Measurements from ENCODE around the gene PPM1H. TPM values are rescaled to one million over a fixed set of nuclear protein-coding genes. Genes with fewer than 3 reads are reported as not detected.
"Not testable (repeated sequence)": the region's sequence is repeated elsewhere in the genome, so short reads cannot be mapped to it uniquely, and the experiment has no call there.

The PPM1H gene
- total and polyA plus RNA-seq, 2 donors = 1.4 to 6.5 TPM

GRCh38 chr12:62886796-62887195 lies 48.2 kb downstream of the PPM1H start:
- no peak overlapping the region for H3K4me3 ChIP-seq (ENCODE audit: low read depth, low read length)
- H3K27ac ChIP-seq (ENCODE audit: low read depth) = no peak overlapping the region
- WGBS = 77% methylated on average over 6 of the region's 6 CpGs
- no peak for DNase-seq (ENCODE audit: extremely low spot score)
- H3K36me3 ChIP-seq (ENCODE audit: insufficient read depth) = no peaks in the 10 kb centered on the region
- no peaks in the 10 kb centered on the region for H3K4me1 ChIP-seq (ENCODE audit: insufficient read depth)

- DNase-seq (ENCODE audit: extremely low spot score) = no peak
- Histone ChIP-seq H3K4me3 (ENCODE audit: low read depth, low read length) (no peak overlapping the region), H3K4me1 (ENCODE audit: insufficient read depth) (no peaks in the 10 kb centered on the region), H3K27ac (ENCODE audit: low read depth) (no peak overlapping the region), H3K36me3 (ENCODE audit: insufficient read depth) (no peaks in the 10 kb centered on the region)
Observed at GRCh38 chr12:62885242-62885641, 49.7 kb downstream of the PPM1H start.

GRCh38 chr12:62884832-62885231 lies 50.1 kb downstream of the PPM1H start:
- not testable (repeated sequence) for H3K36me3 ChIP-seq (ENCODE audit: insufficient read depth); H3K4me1 ChIP-seq (ENCODE audit: insufficient read depth); H3K27ac ChIP-seq (ENCODE audit: low read depth); DNase-seq (ENCODE audit: extremely low spot score); H3K4me3 ChIP-seq (ENCODE audit: low read depth, low read length)
- 85% methylated on average over 5 of the region's 5 CpGs for WGBS

- Histone ChIP-seq H3K4me3 (ENCODE audit: low read depth, low read length) (no peak overlapping the region), H3K27ac (ENCODE audit: low read depth) (no peak overlapping the region), H3K36me3 (ENCODE audit: insufficient read depth) (no peaks in the 10 kb centered on the region), H3K4me1 (ENCODE audit: insufficient read depth) (no peaks in the 10 kb centered on the region)
- no peak for DNase-seq (ENCODE audit: extremely low spot score)
- WGBS = 96% methylated on average over 3 of the region's 3 CpGs
Observed at GRCh38 chr12:62882696-62883095, 52.3 kb downstream of the PPM1H start.

DNA sequence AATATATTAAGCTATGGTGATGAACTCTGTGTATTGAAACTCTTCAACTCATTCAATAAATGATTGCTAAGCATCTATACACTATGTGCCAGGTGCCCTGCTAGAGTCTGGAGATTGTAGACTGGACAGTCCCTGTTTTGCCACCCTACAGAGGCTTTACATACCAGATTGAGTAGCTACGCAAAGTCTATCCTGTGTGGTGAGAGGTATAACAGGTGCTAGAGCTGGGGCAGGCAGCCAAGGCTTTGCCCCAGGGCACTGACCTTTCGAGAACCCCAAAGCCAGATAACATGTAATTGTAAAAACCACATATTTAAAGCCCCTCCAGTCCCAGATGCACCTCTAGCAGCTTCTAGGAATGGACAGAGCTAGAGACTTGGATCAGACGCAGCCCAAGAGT lies 52.8 kb downstream of the PPM1H start:
- no peak overlapping the region for H3K27ac ChIP-seq (ENCODE audit: low read depth)
- 84% methylated on average over 3 of the region's 3 CpGs for WGBS
- H3K4me3 ChIP-seq (ENCODE audit: low read depth, low read length) = no peak overlapping the region
- no peaks in the 10 kb centered on the region for H3K36me3 ChIP-seq (ENCODE audit: insufficient read depth)
- no peaks in the 10 kb centered on the region for H3K4me1 ChIP-seq (ENCODE audit: insufficient read depth)
- DNase-seq (ENCODE audit: extremely low spot score) = no peak

DNA sequence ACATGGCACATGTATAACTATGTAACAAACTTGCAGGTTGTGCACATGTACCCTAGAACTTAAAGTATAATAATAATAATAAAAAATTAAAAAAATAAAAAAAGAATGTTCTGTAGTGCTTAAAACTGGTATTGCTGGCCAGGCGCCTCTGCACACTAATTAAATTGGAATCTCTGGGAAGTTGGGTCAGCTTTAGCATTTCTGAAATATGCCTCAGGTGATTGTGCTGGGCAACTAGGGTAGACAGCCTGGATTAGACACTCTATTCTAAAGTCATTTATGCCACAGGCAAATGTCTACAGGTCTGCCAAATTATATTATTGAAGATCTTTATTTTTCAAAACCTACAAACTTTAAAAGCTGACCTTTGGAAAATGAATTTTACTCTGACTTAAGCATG lies 55.3 kb downstream of the PPM1H start:
- no peak overlapping the region for H3K4me3 ChIP-seq (ENCODE audit: low read depth, low read length)
- no peaks in the 10 kb centered on the region for H3K36me3 ChIP-seq (ENCODE audit: insufficient read depth)
- WGBS = 89% methylated on average over 1 of the region's 1 CpG
- no peak overlapping the region for H3K27ac ChIP-seq (ENCODE audit: low read depth)
- DNase-seq (ENCODE audit: extremely low spot score) = no peak
- H3K4me1 ChIP-seq (ENCODE audit: insufficient read depth) = no peaks in the 10 kb centered on the region

GRCh38 chr12:62879228-62879627 lies 55.7 kb downstream of the PPM1H start:
- not testable (repeated sequence) for H3K27ac ChIP-seq (ENCODE audit: low read depth); H3K4me1 ChIP-seq (ENCODE audit: insufficient read depth); H3K36me3 ChIP-seq (ENCODE audit: insufficient read depth); H3K4me3 ChIP-seq (ENCODE audit: low read depth, low read length); DNase-seq (ENCODE audit: extremely low spot score)
- 91% methylated on average over 3 of the region's 3 CpGs for WGBS

- Histone ChIP-seq H3K4me1 (ENCODE audit: insufficient read depth) (no peaks in the 10 kb centered on the region), H3K36me3 (ENCODE audit: insufficient read depth) (no peaks in the 10 kb centered on the region), H3K27ac (ENCODE audit: low read depth) (no peak overlapping the region), H3K4me3 (ENCODE audit: low read depth, low read length) (no peak overlapping the region)
- DNase-seq (ENCODE audit: extremely low spot score) = no peak
- 48% methylated on average over 2 of the region's 2 CpGs for WGBS
Observed at GRCh38 chr12:62878211-62878610, 56.7 kb downstream of the PPM1H start.

DNA sequence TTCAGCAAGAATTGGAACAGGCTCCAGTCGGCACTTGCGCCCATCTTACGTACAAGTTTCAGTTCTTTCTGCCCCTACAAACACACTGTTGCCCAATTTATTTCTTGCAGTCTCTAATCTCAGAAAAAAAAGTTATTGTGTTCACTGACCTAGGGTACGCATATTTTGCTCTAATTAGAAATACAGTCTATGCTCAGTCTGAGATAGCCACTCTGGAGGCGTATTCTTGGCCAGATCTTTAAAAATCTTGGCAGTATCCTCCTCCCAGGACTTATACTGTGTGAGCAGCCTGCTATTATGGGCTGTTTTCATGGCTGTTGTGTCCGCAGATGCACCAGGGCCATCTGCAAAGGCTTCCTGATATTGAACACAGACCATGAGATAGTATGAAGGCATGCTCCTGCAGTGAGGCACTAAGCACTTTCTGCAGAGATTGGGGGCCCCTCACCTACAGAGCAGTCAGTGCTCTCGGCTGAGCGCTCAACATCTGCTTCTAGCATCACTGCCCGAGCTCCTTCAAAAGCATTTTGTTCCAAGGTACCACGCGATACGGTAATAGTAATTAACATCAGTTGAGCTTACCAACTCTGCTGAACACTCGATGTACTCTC lies 57.9 kb downstream of the PPM1H start:
- no peak overlapping the region for H3K4me3 ChIP-seq (ENCODE audit: low read depth, low read length)
- no peaks in the 10 kb centered on the region for H3K4me1 ChIP-seq (ENCODE audit: insufficient read depth)
- H3K36me3 ChIP-seq (ENCODE audit: insufficient read depth) = no peaks in the 10 kb centered on the region
- WGBS = 87% methylated on average over 13 of the region's 13 CpGs
- no peak overlapping the region for H3K27ac ChIP-seq (ENCODE audit: low read depth)
- DNase-seq (ENCODE audit: extremely low spot score) = no peak

- H3K36me3 ChIP-seq (ENCODE audit: insufficient read depth) = no peaks in the 10 kb centered on the region
- DNase-seq (ENCODE audit: extremely low spot score) = no peak
- 57% methylated on average over 4 of the region's 4 CpGs for whole genome bisulfite sequencing
- H3K27ac ChIP-seq (ENCODE audit: low read depth) = no peak overlapping the region
- no peak overlapping the region for H3K4me3 ChIP-seq (ENCODE audit: low read depth, low read length)
- no peaks in the 10 kb centered on the region for H3K4me1 ChIP-seq (ENCODE audit: insufficient read depth)
Observed at GRCh38 chr12:62873826-62874448, 61.0 kb downstream of the PPM1H start.

DNA sequence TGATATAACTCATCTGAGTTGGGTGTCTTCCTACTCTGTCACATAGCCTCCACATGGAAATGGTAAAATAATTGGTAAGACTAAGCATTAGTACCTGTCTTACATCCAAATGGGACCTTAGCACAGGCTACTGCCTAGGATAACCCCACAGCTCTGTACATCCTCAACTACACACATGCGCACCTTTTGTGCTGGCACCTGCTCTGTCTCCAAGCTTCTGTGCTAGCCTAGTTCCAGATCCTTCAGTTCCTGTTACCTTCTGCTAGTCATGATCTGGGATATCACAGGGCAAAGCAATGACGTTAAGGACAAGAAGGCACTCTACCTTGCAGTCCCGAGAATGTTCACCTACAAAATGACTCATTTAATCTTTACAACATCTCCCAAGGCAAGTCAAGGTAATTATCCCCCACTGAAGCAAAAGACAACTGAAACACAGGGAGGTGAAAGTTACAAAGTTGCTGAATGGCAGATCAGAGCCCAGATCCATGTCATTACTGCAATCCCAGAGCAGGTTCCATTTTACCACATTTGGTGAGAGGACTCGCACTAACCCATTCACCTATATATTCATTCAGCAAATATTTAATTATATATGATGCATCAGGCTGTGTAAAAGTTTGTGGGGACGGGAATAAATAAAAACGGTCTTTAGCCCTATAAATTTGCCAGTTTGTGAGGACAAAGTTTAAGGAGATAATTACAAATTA lies 61.7 kb downstream of the PPM1H start:
- H3K27ac ChIP-seq (ENCODE audit: low read depth) = no peak overlapping the region
- no peaks in the 10 kb centered on the region for H3K36me3 ChIP-seq (ENCODE audit: insufficient read depth)
- WGBS = 75% methylated on average over 6 of the region's 6 CpGs
- no peaks in the 10 kb centered on the region for H3K4me1 ChIP-seq (ENCODE audit: insufficient read depth)
- no peak for DNase-seq (ENCODE audit: extremely low spot score)
- H3K4me3 ChIP-seq (ENCODE audit: low read depth, low read length) = no peak overlapping the region

DNA sequence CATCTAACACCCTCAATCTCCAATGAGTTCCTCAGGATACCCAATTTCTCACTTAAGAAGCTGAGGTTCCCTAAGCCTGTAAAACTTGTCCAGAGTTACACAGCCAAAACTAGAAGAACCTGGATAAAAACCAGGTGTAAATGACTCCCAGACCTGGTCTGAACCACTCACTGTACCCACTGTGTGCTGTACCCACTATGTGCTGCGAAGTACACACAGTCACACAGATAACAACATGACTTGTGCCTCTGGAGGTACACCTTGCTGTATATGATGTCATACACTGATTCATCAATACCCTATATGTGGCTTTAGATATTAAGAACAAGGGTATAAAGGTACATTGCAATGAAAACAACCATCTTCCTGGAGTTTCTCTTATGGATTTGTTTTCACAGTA lies 66.1 kb downstream of the PPM1H start:
- H3K27ac ChIP-seq (ENCODE audit: low read depth) = no peak overlapping the region
- no peaks in the 10 kb centered on the region for H3K36me3 ChIP-seq (ENCODE audit: insufficient read depth)
- 93% methylated on average over 1 of the region's 1 CpG for WGBS
- no peak overlapping the region for H3K4me3 ChIP-seq (ENCODE audit: low read depth, low read length)
- no peaks in the 10 kb centered on the region for H3K4me1 ChIP-seq (ENCODE audit: insufficient read depth)
- DNase-seq (ENCODE audit: extremely low spot score) = no peak

DNA sequence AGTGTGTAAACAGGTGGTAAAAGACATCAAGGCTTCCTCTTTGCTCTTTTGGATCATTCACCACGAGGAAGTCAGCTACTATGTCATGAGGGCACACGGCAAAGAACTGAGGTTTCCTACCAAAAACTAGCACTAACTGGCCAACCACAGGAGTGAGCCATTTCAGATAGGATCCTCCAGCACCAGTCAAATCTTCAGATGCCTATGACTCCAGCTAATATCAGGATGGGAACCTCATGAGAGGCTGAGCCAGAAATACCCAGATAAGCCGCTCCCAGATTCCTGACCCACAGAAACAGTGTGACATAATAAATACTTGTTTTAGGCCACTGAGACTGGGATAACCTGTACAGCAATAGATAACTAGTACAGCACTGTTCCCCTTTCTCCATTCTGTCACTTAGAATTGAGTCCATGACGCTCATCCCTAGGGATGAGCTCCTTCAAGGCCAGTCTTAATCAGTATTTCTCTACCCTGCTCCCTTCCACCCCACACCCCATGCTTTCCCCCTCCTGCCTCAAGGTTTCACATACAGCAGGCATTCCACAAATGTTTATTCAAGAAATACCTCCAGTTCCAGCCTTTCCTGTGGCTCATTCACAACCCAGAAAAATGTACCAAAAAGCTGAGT lies 68.4 kb downstream of the PPM1H start:
- WGBS = 61% methylated on average over 4 of the region's 4 CpGs
- Histone ChIP-seq H3K27ac (ENCODE audit: low read depth) (no peak overlapping the region), H3K4me1 (ENCODE audit: insufficient read depth) (no peaks in the 10 kb centered on the region), H3K4me3 (ENCODE audit: low read depth, low read length) (no peak overlapping the region), H3K36me3 (ENCODE audit: insufficient read depth) (no peaks in the 10 kb centered on the region)
- DNase-seq (ENCODE audit: extremely low spot score) = no peak

DNA sequence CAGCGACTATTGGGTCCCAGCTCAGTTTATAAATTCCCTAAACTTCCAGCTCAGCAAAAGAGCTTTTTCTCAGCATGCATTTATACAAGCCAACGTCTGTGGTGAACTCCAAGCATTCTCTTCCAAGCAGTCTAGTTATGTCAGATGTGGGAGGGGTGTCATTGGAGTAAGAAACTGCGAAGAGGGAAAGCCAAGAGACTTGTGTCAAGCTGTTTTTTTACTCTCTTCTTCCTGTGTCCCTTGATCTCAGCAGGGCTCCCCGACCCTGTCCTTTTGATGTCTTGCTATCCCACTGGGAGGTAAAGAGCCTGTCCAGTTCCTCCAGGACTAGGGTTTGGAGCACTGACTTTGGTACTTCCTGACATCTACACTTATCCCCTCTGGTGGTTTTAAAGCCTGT lies 69.0 kb downstream of the PPM1H start:
- Histone ChIP-seq H3K27ac (ENCODE audit: low read depth) (no peak overlapping the region), H3K4me3 (ENCODE audit: low read depth, low read length) (no peak overlapping the region), H3K36me3 (ENCODE audit: insufficient read depth) (no peaks in the 10 kb centered on the region), H3K4me1 (ENCODE audit: insufficient read depth) (no peaks in the 10 kb centered on the region)
- no peak for DNase-seq (ENCODE audit: extremely low spot score)
- WGBS = 48% methylated on average over 4 of the region's 4 CpGs

Measured in urinary bladder (tissue), 4 donors.